Activated T-cell treated with anti-CD3 and anti-CD28 coated beads for 1 hour (primary cell): Measurements from ENCODE around the gene FBXO27.
"Not testable (repeated sequence)": the region's sequence is repeated elsewhere in the genome, so short reads cannot be mapped to it uniquely, and the experiment has no call there.

Source experiments
- DNase-seq: peaks from one replicate; pipeline ENCODE4 v3.0.0-alpha.2; 2020; ENCODE audit warnings: low read depth

The FBXO27 gene

DNA sequence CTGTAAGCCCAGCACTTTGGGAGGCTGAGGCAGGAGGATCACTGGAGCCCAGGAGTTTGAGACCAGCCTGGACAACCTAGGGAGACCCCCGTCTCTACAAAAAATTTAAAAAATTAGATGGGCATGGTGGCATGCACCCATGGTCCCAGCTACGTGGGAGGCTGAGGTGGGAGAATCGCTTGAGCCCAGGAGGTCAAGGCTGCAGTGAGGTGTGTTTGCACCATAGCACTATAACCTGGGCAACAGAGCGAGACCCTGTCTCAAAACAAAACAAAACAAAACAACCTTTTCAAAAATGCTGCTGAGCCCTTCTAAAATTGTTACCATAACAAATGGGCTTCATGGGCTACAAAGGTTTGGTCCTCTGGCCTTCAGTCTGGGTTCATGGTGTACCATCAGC, 43.7 kb downstream of the FBXO27 start:
- not testable (repeated sequence) for DNase-seq

- DNase-seq = not testable (repeated sequence)
Observed at GRCh38 chr19:38987745-38988144, 44.6 kb downstream of the FBXO27 start.

- DNase-seq = no peak
Observed at GRCh38 chr19:38985262-38985661, 47.1 kb downstream of the FBXO27 start.

- DNase-seq = no peak
Observed at GRCh38 chr19:38980583-38981374, 51.6 kb downstream of the FBXO27 start.

DNA sequence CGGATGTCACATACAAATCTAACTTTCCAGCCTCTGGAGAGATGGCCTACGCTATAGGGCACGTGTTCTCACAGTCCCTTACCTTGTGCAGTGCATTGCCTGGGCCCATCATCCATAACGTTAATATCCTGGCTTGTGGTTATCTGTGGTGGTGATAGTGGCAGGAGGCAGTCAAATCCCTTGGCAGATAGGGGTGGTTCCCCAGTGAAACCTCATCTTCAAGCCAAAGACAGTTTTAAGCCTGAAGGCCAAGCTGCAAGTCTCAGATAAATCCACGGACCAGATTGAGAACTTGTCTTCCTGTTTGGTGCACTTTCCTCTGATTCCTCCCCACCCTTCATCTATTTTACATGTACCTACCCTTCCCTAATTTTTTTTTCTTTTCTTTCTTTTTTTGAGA, 52.5 kb downstream of the FBXO27 start:
- DNase-seq = no peak

- DNase-seq = no peak
Observed at GRCh38 chr19:38978326-38978689, 54.0 kb downstream of the FBXO27 start.

- no peak for DNase-seq
Observed at GRCh38 chr19:38977445-38978325, 54.7 kb downstream of the FBXO27 start.

- DNase-seq = no peak
Observed at GRCh38 chr19:38975861-38976271, 56.5 kb downstream of the FBXO27 start.

DNA sequence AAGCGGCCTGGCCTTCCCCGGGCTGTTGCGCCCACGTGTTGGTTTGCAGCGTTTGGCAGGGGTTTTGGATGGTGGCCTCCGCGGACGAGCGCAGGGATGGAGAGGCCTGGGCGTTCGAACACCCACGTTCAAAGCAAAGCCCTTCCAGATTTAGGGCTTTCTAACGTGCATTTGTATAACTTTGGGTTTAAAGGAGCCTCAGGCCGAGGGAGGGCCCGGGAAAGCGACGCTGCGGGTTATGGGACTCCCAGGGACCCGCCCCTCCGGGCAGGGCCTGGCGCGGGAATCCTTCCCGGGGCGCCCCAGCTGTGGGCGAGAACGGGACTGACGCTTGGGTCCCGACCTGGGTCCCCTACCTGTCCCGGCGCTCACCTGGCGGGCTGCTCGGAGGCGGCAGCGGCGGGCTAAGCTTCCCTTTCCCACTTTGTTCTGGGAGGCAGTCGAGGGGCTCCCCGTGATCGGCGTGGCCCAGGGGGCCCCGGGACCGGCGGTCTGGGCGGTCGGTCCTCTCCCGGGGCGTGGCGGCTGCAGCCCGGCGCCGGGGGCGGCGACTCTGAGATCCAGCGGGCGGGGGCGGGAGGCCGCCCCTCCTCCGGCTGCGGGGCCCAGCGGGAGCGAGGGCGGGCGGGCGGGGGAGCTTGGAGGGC, 57.0 kb downstream of the FBXO27 start, which contains the start of gene FBXO17:
FBXO17 (minus strand) TSS at position 529 of the 647 bp plus-strand sequence. CDS start 25,423 bp downstream, outside the sequence.
- no peak for DNase-seq

- no peak for DNase-seq
Observed at GRCh38 chr19:38974624-38975213, 57.6 kb downstream of the FBXO27 start.
